ENCODE results near the gene STXBP5L. TPM values are rescaled to one million over a fixed set of nuclear protein-coding genes. Genes with fewer than 3 reads are reported as not detected.

STXBP5L gene
- total and polyA plus RNA-seq, 12 donors, result 0.60 to 8.4 (median 2.1) TPM

DNA sequence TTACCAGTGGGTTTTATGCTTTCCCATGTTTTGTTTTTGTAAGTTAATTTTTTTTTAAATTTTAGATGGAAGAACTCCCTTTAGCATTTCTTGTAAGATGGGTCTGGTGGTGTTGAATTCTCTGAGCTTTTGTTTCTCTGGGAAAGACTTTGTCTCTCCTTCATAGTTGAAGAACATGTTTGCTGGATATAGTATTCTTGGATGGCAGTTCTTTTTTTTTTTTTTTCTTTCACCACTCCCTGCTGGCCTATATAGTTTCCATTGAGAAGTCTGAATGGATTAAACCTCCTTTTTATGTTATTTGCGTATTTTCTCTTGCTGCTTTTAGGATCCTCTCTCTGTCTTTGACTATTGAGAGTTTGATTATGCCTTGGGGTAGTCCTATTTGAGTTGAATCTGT lies 18.1 kb downstream of the STXBP5L start:
- H3K27me3 ChIP-seq, result no peaks in the 10 kb centered on the region
- H3K27ac ChIP-seq, result no peak overlapping the region
- H3K4me1 ChIP-seq (replicated peaks in 1 of 2), result no peaks in the 10 kb centered on the region
- no peaks in the 10 kb centered on the region for H3K36me3 ChIP-seq (replicated peaks in 1 of 2)
- TF ChIP-seq POLR2A (IDR thresholded peaks at IDR 0.05), result no peak
- TF ChIP-seq, protein P1, sequence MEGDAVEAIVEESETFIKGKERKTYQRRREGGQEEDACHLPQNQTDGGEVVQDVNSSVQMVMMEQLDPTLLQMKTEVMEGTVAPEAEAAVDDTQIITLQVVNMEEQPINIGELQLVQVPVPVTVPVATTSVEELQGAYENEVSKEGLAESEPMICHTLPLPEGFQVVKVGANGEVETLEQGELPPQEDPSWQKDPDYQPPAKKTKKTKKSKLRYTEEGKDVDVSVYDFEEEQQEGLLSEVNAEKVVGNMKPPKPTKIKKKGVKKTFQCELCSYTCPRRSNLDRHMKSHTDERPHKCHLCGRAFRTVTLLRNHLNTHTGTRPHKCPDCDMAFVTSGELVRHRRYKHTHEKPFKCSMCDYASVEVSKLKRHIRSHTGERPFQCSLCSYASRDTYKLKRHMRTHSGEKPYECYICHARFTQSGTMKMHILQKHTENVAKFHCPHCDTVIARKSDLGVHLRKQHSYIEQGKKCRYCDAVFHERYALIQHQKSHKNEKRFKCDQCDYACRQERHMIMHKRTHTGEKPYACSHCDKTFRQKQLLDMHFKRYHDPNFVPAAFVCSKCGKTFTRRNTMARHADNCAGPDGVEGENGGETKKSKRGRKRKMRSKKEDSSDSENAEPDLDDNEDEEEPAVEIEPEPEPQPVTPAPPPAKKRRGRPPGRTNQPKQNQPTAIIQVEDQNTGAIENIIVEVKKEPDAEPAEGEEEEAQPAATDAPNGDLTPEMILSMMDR (IDR thresholded peaks at IDR 0.05), result no peak
- WGBS, 4 donors, result 74 to 96% (median 82%) methylated on average over 1 of the region's 1 CpG
- intact Hi-C loops (cut with DNase I), result no loop called here
- DNase-seq, result no peak
- H3K9me3 ChIP-seq (replicated peaks in 1 of 3), result peaks cover 0 to 5% (median 0%) of the 10 kb centered on the region in 3 donors
- H3K4me3 ChIP-seq, result no peak overlapping the region

GRCh38 chr3:120928991-120929390 lies 21.0 kb downstream of the STXBP5L start:
- Histone ChIP-seq H3K36me3 (replicated peaks in 1 of 2) (no peaks in the 10 kb centered on the region), H3K4me3 (no peak overlapping the region), H3K27me3 (no peaks in the 10 kb centered on the region), H3K27ac (no peak overlapping the region), H3K9me3 (replicated peaks in 1 of 3) (no peaks in the 10 kb centered on the region), H3K4me1 (replicated peaks in 1 of 2) (no peaks in the 10 kb centered on the region)
- 79 to 96% (median 88%) methylated on average over 1 of the region's 1 CpG for WGBS, 4 donors
- DNase-seq, result no peak
- TF ChIP-seq, protein P1 (IDR thresholded peaks at IDR 0.05), result no peak
- no peak for TF ChIP-seq POLR2A (IDR thresholded peaks at IDR 0.05)
- intact Hi-C loops (cut with DNase I), result no loop called here

DNA sequence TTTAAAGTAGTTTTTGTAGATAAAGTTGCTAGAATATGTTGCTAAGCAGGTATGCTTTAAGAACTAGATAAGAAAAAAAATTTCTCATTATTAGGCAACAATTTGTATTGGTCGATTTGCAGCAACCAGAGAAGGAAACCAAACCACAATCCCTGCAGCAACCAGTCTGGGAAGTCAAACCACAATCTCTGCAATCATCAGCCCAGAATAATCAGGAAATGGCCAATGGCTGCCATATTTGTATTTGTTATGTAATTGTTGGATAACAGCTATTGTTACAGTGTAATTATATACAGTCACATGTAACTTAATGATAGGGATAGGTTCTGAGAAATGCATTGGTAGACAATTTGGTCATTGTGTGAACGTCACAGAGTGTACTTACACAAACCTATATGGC lies 23.6 kb downstream of the STXBP5L start:
- Histone ChIP-seq H3K4me3 (no peak overlapping the region), H3K36me3 (replicated peaks in 1 of 2) (no peaks in the 10 kb centered on the region), H3K9me3 (replicated peaks in 1 of 3) (no peaks in the 10 kb centered on the region), H3K27me3 (no peaks in the 10 kb centered on the region), H3K27ac (no peak overlapping the region), H3K4me1 (replicated peaks in 1 of 2) (no peaks in the 10 kb centered on the region)
- 67 to 81% (median 74%) methylated on average over 2 of the region's 2 CpGs for WGBS, 4 donors
- intact Hi-C loops (cut with DNase I), result no loop called here
- DNase-seq, result no peak
- TF ChIP-seq, protein P1 (IDR thresholded peaks at IDR 0.05), result no peak
- no peak for TF ChIP-seq POLR2A (IDR thresholded peaks at IDR 0.05)

DNA sequence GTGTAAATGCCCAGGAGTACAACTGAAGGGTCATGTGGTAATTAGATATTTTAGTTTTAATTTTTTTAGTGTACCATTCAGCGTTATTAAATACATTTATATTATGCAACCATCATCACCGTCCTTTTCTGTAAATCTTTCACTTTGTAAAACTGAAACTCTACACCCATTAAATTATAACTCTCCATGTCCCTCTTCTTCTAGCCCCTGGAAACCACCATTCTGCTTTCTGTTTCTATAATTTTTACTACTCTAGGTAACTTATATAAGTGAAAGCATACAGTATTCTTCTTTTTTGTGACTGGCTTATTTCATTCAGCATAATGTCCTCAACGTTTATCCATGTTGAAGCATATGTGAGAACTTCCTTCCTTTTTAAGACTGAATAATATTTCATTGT lies 48.1 kb downstream of the STXBP5L start:
- intact Hi-C loops (cut with DNase I), result no loop called here
- TF ChIP-seq, protein P1 (IDR thresholded peaks at IDR 0.05), result no peak
- no peak for TF ChIP-seq POLR2A (IDR thresholded peaks at IDR 0.05)
- no peak overlapping the region for H3K4me3 ChIP-seq
- H3K36me3 ChIP-seq (replicated peaks in 1 of 2), result no peaks in the 10 kb centered on the region
- H3K4me1 ChIP-seq (replicated peaks in 1 of 2), result no peaks in the 10 kb centered on the region
- no peak for DNase-seq
- no peak overlapping the region for H3K27ac ChIP-seq
- H3K27me3 ChIP-seq, result no peaks in the 10 kb centered on the region
- 71 to 86% (median 81%) methylated on average over 3 of the region's 3 CpGs for WGBS, 4 donors
- no peaks in the 10 kb centered on the region for H3K9me3 ChIP-seq (replicated peaks in 1 of 3)
